HepG2 (cell line): ENCODE data around the gene INHA. TPM values are rescaled to one million over a fixed set of nuclear protein-coding genes. Genes with fewer than 3 reads are reported as not detected.

Source experiments
- ATAC-seq: fragments of 200-7000 bp; cut with Tn5 transposase; 3 replicates; pipeline ENCODE4 v1.9.1; 2020; ENCODE audit warnings: mild to moderate bottlenecking, moderate library complexity
- BruUV-seq: library from RNA; stranded (reverse); fragments of 400-500 nt; replicated peaks from 2 replicates; lab custom pipeline; 2021; lab: Mats Ljungman, UMichigan
- CTCF ChIA-PET: fragments of 300-600 bp; formaldehyde crosslinking; extraction: SDS; loops from one replicate; lab custom pipeline; 2021; ENCODE audit warnings: low total read pairs, inconsistent platforms, low intra/inter-chr PET ratio; lab: Yijun Ruan, JAX
- POLR2A ChIA-PET: fragments of 350-600 bp; sonication (Branson Sonifier 250); formaldehyde crosslinking; loops from one replicate; lab custom pipeline; 2020; ENCODE audit warnings: antibody characterized with exemption, inconsistent platforms; lab: Yijun Ruan, JAX
- DNase-seq: peaks from one replicate; pipeline ENCODE4 v3.0.0-alpha.2; 2015; ENCODE audit warnings: low spot score
- FAIRE-seq: peaks from 3 replicates; lab custom pipeline; 2011; peaks lifted over from hg19 to GRCh38; lab: Jason Lieb, UNC
- H2AFZ ChIP-seq: one replicate; pipeline ENCODE4 v1.6.1; 2011; ENCODE audit warnings: low read length, inconsistent platforms
- H3K27ac ChIP-seq: fragments of 300-600 bp; 3 replicates; pipeline ENCODE4 v1.8.0; 2011; ENCODE audit warnings: mixed run types, mild to moderate bottlenecking, mixed read lengths, low read length, inconsistent platforms; ENCODE audit not compliant: insufficient read depth; ENCODE audit errors: extremely low read length
- H3K27me3 ChIP-seq, 2 experiments: fragments of 200-600 bp in 1 of 2; 2 replicates in 1 of 2; 3 replicates in 1 of 2; pipeline versions ENCODE4 v1.6.0 to v1.8.0; 2011; ENCODE audit warnings: low read length in 2 of 2, mild to moderate bottlenecking in 2 of 2, moderate library complexity in 2 of 2, inconsistent platforms in 1 of 2; ENCODE audit not compliant: insufficient read depth in 2 of 2, control insufficient read depth in 1 of 2
- H3K36me3 ChIP-seq, 2 experiments: fragments of 200-600 bp in 1 of 2; replicated peaks in 1 of 2; 2 replicates in 1 of 2; 3 replicates in 1 of 2; pipeline versions ENCODE4 v1.5.1 to v1.8.0; 2011; ENCODE audit warnings: low read length in 2 of 2, inconsistent platforms in 1 of 2; ENCODE audit not compliant: insufficient read depth in 2 of 2, control insufficient read depth in 1 of 2
- H3K4me1 ChIP-seq: 2 replicates; pipeline ENCODE4 v1.5.1; 2012; ENCODE audit warnings: low read length, inconsistent platforms; ENCODE audit not compliant: insufficient read depth
- H3K4me2 ChIP-seq: 2 replicates; pipeline ENCODE4 v1.6.0; 2011; ENCODE audit warnings: low read depth, low read length, inconsistent platforms
- H3K4me3 ChIP-seq, 3 experiments: fragments of 200-600 bp in 1 of 3; sonication (generic), shearing (Covaris generic) in 1 of 3; replicated peaks in 1 of 3; 2 replicates each; pipeline ENCODE4 v1.5.1; 2011 to 2016; ENCODE audit warnings: low read length in 3 of 3, inconsistent platforms in 2 of 3, low read depth in 2 of 3, mild to moderate bottlenecking in 2 of 3, control low read depth in 1 of 3, mixed read lengths in 1 of 3; ENCODE audit not compliant: insufficient read depth in 1 of 3
- H3K79me2 ChIP-seq: one replicate; pipeline ENCODE4 v1.6.1; 2011; ENCODE audit warnings: low read length, inconsistent platforms; ENCODE audit not compliant: insufficient read depth
- H3K9ac ChIP-seq: 2 replicates; pipeline ENCODE4 v1.6.0; 2011; ENCODE audit warnings: mild to moderate bottlenecking, low read depth, low read length, inconsistent platforms; ENCODE audit not compliant: insufficient read depth
- H3K9me3 ChIP-seq: 2 replicates; pipeline ENCODE4 v1.5.1; 2012; ENCODE audit warnings: mild to moderate bottlenecking, low read length
- H4K20me1 ChIP-seq: 2 replicates; pipeline ENCODE4 v1.6.0; 2011; ENCODE audit warnings: inconsistent platforms, mild to moderate bottlenecking, low read length, moderate library complexity; ENCODE audit not compliant: insufficient read depth
- CEBPZ ChIP-seq: IDR thresholded peaks from 2 replicates; pipeline ENCODE4 v1.6.1; 2012; ENCODE audit warnings: low read length, improper control_type of control experiment
- DZIP1 ChIP-seq: sonication (generic); formaldehyde crosslinking; IDR thresholded peaks from 2 replicates; pipeline ENCODE4 v1.5.0; 2020; ENCODE audit warnings: mild to moderate bottlenecking, missing genetic modification reagents
- EHMT2 ChIP-seq: fragments of 200-600 bp; sonication (generic); IDR thresholded peaks from 2 replicates; pipeline ENCODE4 v1.7.0; 2017; ENCODE audit warnings: antibody characterized with exemption, low read depth, low read length, borderline replicate concordance
- GLI4 ChIP-seq: sonication (generic); formaldehyde crosslinking; IDR thresholded peaks from 2 replicates; pipeline ENCODE4 v1.5.1; 2020; ENCODE audit warnings: missing genetic modification reagents, mild to moderate bottlenecking, moderate library complexity, borderline replicate concordance
- RFXAP ChIP-seq: sonication (generic); formaldehyde crosslinking; IDR thresholded peaks from 2 replicates; pipeline ENCODE4 v1.4.0; 2020; ENCODE audit warnings: missing genetic modification reagents, borderline replicate concordance
- SP2 ChIP-seq: sonication (generic); formaldehyde crosslinking; IDR thresholded peaks from 2 replicates; pipeline ENCODE4 v1.5.1; 2020; ENCODE audit warnings: mild to moderate bottlenecking, missing genetic modification reagents
- SSRP1 ChIP-seq: IDR thresholded peaks from 2 replicates; pipeline ENCODE4 v1.6.1; 2016; ENCODE audit warnings: control low read depth
- YEATS2 ChIP-seq: sonication (generic); formaldehyde crosslinking; IDR thresholded peaks from 2 replicates; pipeline ENCODE4 v1.4.0; 2020; ENCODE audit warnings: missing genetic modification reagents, borderline replicate concordance
- ZBTB42 ChIP-seq: sonication (generic); formaldehyde crosslinking; IDR thresholded peaks from 2 replicates; pipeline ENCODE4 v1.5.0; 2020; ENCODE audit warnings: mild to moderate bottlenecking, missing genetic modification reagents
- ZBTB44 ChIP-seq: sonication (generic); formaldehyde crosslinking; IDR thresholded peaks from 2 replicates; pipeline ENCODE4 v1.4.0; 2020; ENCODE audit warnings: missing genetic modification reagents
- ZNF468 ChIP-seq: sonication (generic); formaldehyde crosslinking; IDR thresholded peaks from 2 replicates; pipeline ENCODE4 v1.8.0; 2022; ENCODE audit warnings: mild to moderate bottlenecking, moderate library complexity, missing genetic modification reagents
- ZNF670 ChIP-seq: sonication (generic); formaldehyde crosslinking; IDR thresholded peaks from 2 replicates; pipeline ENCODE4 v1.8.0; 2022; ENCODE audit warnings: mild to moderate bottlenecking, missing genetic modification reagents, borderline replicate concordance
- ZNF747 ChIP-seq: sonication (generic); formaldehyde crosslinking; IDR thresholded peaks from 2 replicates; pipeline ENCODE4 v1.8.1; 2023; ENCODE audit warnings: missing genetic modification reagents, mild to moderate bottlenecking, borderline replicate concordance
- ZNF777 ChIP-seq: sonication (generic); formaldehyde crosslinking; IDR thresholded peaks from 2 replicates; pipeline ENCODE4 v1.4.0; 2020; ENCODE audit warnings: missing genetic modification reagents
- ZNF816 ChIP-seq: sonication (generic); formaldehyde crosslinking; IDR thresholded peaks from 2 replicates; pipeline ENCODE4 v1.8.0; 2022; ENCODE audit warnings: missing genetic modification reagents, mild to moderate bottlenecking, borderline replicate concordance
- ZNF850 ChIP-seq: sonication (generic); formaldehyde crosslinking; conservative IDR thresholded peaks from 2 replicates; pipeline ENCODE4 v1.9.0; 2021; ENCODE audit warnings: mild to moderate bottlenecking, missing genetic modification reagents
- WGBS: methylation state at CpG from one replicate; pipeline ENCODE4 v1.1.6; 2017; ENCODE audit warnings: low lambda C conversion rate; 5-methylcytosine and 5-hydroxymethylcytosine counted together
- in situ Hi-C: cut with HindIII; loops from 2 replicates; pipeline ENCODE4 v1.10.0; 2017; ENCODE audit warnings: low pct_unique_long_range_greater_than_20kb; ENCODE audit not compliant: extremely low pct_ligation_motif_present
- intact Hi-C: fragments of 100-400 bp; cut with micrococcal nuclease; formaldehyde crosslinking; loops from one replicate; pipeline ENCODE4 v1.10.0; 2022; ENCODE audit not compliant: unreplicated experiment
- polyA plus RNA-seq, 8 experiments: library from polyadenylated mRNA; depleted of rRNA in 3 of 8; stranded (reverse) in 7 of 8; unstranded in 1 of 8; fragments of >200 nt; fragmentation: Illumina TruSeq in 4 of 8; extraction: Trizol in 4 of 8; gene quantifications; 2 replicates each; pipeline versions ENCODE4 v1.2.1 to v1.2.3, GENCODE V29; 2011 to 2016; ENCODE audit warnings: low read depth in 4 of 8, missing spikeins in 1 of 8, mixed read lengths in 1 of 8; ENCODE audit not compliant: insufficient read depth in 1 of 8
- total RNA-seq, 5 experiments: library from RNA; depleted of rRNA; stranded (reverse); fragments of >200 nt; fragmentation: Illumina TruSeq; extraction: Trizol; gene quantifications; 2 replicates each; pipeline ENCODE4 v1.2.3, GENCODE V29; 2016; ENCODE audit warnings: low read depth in 1 of 5

The INHA gene
- total and polyA plus RNA-seq, 2 of the 13 experiments (the other 11 are each of a cell fraction or from before 2014, with no cell fraction given): 4.1 to 15.2 TPM

- in situ Hi-C loops (loop anchor here (5.0 kb wide), 1 partner anchor 98 kb away; no protein-coding TSS in a partner anchor), intact Hi-C loops (loop anchor here (1.0 kb wide), 1 partner anchor 156 kb away; no protein-coding TSS in a partner anchor)
- H3K4me1 ChIP-seq: peaks cover 49% of the 10 kb centered on the region
- ATAC-seq (no peak), DNase-seq (no peak), FAIRE-seq (no peak)
- no peaks in the 10 kb centered on the region for H3K9me3 ChIP-seq
- WGBS: 15% methylated on average over 9 of the region's 9 CpGs
- H2AFZ ChIP-seq: no peak overlapping the region
- peaks cover 32% of the 10 kb centered on the region for H3K79me2 ChIP-seq
- H3K4me3 ChIP-seq: peak overlapping the region; percentile 76 to 90 (median 77)
- H4K20me1 ChIP-seq: peaks cover 31% of the 10 kb centered on the region
- no TSS peak for BruUV-seq
- H3K4me2 ChIP-seq: peak overlapping the region; percentile 97
- H3K27ac ChIP-seq: peak overlapping the region; percentile 65
- H3K9ac ChIP-seq: peak overlapping the region; percentile 84
- peaks cover 25 to 34% of the 10 kb centered on the region in 2 experiments for H3K36me3 ChIP-seq
- ChIA-PET CTCF (interaction anchor here (5.3 kb wide), 1 partner anchor 98 kb away, joined by 127 read pairs; no protein-coding TSS in a partner anchor), POLR2A (interaction anchor here (1.3 to 3.9 kb wide), 5 partner anchors 8 to 53 kb away, joined by 3 to 44 read pairs (median 28); partner anchors contain the start of genes GMPPA, INHA, OBSL1 and STK11IP)
- no peaks in the 10 kb centered on the region; a peak in 1 of 5 replicates for H3K27me3 ChIP-seq
- no peak for TF ChIP-seq GLI4 (CRISPR knock-in tag)
- TF ChIP-seq RFXAP (CRISPR knock-in tag): no peak
- 0 out of 2 replicates have a peak, but pooled peaks have one; percentile 5 for TF ChIP-seq ZBTB42 (CRISPR knock-in tag)
- TF ChIP-seq EHMT2: no peak
- TF ChIP-seq DZIP1 (CRISPR knock-in tag): 0 out of 2 replicates have a peak, but pooled peaks have one; percentile 29
- no peak for TF ChIP-seq ZBTB44 (CRISPR knock-in tag)
- TF ChIP-seq YEATS2 (CRISPR knock-in tag): no peak
- TF ChIP-seq ZNF777 (CRISPR knock-in tag): no peak
- TF ChIP-seq CEBPZ: no peak
- no peak for TF ChIP-seq SSRP1
- TF ChIP-seq ZNF670 (CRISPR knock-in tag): 0 out of 2 replicates have a peak, but pooled peaks have one; percentile 33
- TF ChIP-seq ZNF747 (CRISPR knock-in tag): no peak
- 0 out of 2 replicates have a peak, but pooled peaks have one; percentile 60 for TF ChIP-seq ZNF816 (CRISPR knock-in tag)
- TF ChIP-seq ZNF468 (CRISPR knock-in tag): no peak
- 0 out of 2 replicates have a peak, but pooled peaks have one; percentile 61 for TF ChIP-seq ZNF850 (CRISPR knock-in tag)
- no peak for TF ChIP-seq SP2
Observed at GRCh38 chr2:219544567-219544966, 27.5 kb upstream of the INHA start.
